NT2/D1 (cell line): ENCODE results near the gene HOXD11.

ENCODE experiments used
- SUZ12 ChIP-seq: IDR thresholded peaks from 2 replicates; pipeline ENCODE4 v1.6.1; 2011; ENCODE audit not compliant: insufficient read length, insufficient read depth; ENCODE audit errors: extremely low read depth
- YY1 ChIP-seq: IDR thresholded peaks from 2 replicates; pipeline ENCODE4 v1.6.1; 2011; ENCODE audit not compliant: insufficient read length, insufficient read depth
- ZNF274 ChIP-seq: IDR thresholded peaks from 2 replicates; pipeline ENCODE4 v1.6.1; 2011; ENCODE audit warnings: mild to moderate bottlenecking, low read depth, low read length

DNA sequence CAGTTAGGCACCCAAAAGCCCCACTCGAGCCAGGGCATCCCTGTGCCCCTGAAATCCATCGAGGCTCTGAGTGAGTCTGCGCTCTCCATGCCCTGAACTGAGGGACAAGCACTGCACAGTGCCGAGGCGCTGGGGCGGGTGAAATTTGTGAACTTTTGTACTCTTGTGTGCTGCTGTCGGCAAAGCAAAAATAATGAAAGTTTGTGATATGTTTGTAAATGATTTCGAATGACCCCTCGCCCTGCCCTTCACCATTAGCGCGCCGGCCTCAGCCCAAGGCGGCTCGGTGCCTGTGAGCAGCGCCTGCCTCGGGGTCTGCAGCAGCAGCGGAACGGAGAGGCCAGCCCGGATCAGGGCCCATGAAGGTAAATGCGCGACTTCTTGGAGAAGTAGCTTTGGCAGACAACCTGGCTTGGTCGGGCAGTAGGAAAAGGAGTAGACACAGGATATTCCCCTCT, 42.4 kb downstream of the HOXD11 start:
- no peak for TF ChIP-seq YY1
- TF ChIP-seq ZNF274: no peak
- TF ChIP-seq SUZ12: no peak
